ENCODE results near the gene RECQL5. TPM values are rescaled to one million over a fixed set of nuclear protein-coding genes. Genes with fewer than 3 reads are reported as not detected.

The RECQL5 gene
- polyA plus RNA-seq, 1 donor (not counting 4 experiments of a cell fraction or from before 2014, with no cell fraction given), result 11.9 TPM

- DNase-seq (ENCODE audit: low read depth, low spot score) (no peak), FAIRE-seq (no peak)
- no peaks in the 10 kb centered on the region for H3K36me3 ChIP-seq (ENCODE audit: control insufficient read depth in 2 of 2, extremely low read depth in 1 of 2, insufficient read depth in 2 of 2, low read length in 2 of 2)
- dilution Hi-C loops (cut with MboI; ENCODE audit: extremely low pct_ligation_motif_present, low sequenced_read_pairs), result no loop called here
- H3K4me3 ChIP-seq (ENCODE audit: control insufficient read depth in 2 of 3, extremely low read depth in 1 of 3, insufficient read depth in 2 of 3, low read depth in 1 of 3, low read length in 3 of 3), result no peak overlapping the region
- no peak for TF ChIP-seq CTCF (optimal IDR thresholded peaks at IDR 0.05 in 1 of 3, IDR thresholded peaks at IDR 0.05 in 1 of 3, conservative IDR thresholded peaks at IDR 0.05 in 1 of 3; ENCODE audit: extremely low read depth in 1 of 3, insufficient read depth in 2 of 3, low read length in 3 of 3)
- TF ChIP-seq EZH2 (IDR thresholded peaks at IDR 0.05; ENCODE audit: low read length), result no peak
- peaks cover 8% of the 10 kb centered on the region for H3K27me3 ChIP-seq (ENCODE audit: control insufficient read depth, extremely low read depth, insufficient read depth, low read length)
- H3K27ac ChIP-seq (ENCODE audit: control insufficient read depth, insufficient read depth, low read length), result no peak overlapping the region
- no peaks in the 10 kb centered on the region for H3K9me3 ChIP-seq (ENCODE audit: control insufficient read depth, low read depth, low read length)
- peaks cover 6% of the 10 kb centered on the region for H3K4me1 ChIP-seq (ENCODE audit: control insufficient read depth, extremely low read depth, insufficient read depth, low read length)
- no peaks in the 10 kb centered on the region for H4K20me1 ChIP-seq (ENCODE audit: control insufficient read depth, extremely low read depth, insufficient read depth, low read length)
- H3K4me2 ChIP-seq (ENCODE audit: control insufficient read depth, extremely low read depth, insufficient read depth, low read depth, low read length), result no peak overlapping the region
- no peaks in the 10 kb centered on the region for H3K79me2 ChIP-seq (ENCODE audit: control insufficient read depth, insufficient read depth, low read length)
- H2AFZ ChIP-seq (ENCODE audit: control insufficient read depth, low read length), result no peak overlapping the region
- H3K9me1 ChIP-seq (ENCODE audit: control insufficient read depth, extremely low read depth, insufficient read depth, low read length), result no peaks in the 10 kb centered on the region
- H3K9ac ChIP-seq (ENCODE audit: control insufficient read depth, extremely low read depth, insufficient read depth, low read length), result no peak overlapping the region
Observed at GRCh38 chr17:75605790-75606189, 61.2 kb downstream of the RECQL5 start.

- H3K4me3 ChIP-seq (ENCODE audit: control insufficient read depth in 2 of 3, extremely low read depth in 1 of 3, insufficient read depth in 2 of 3, low read depth in 1 of 3, low read length in 3 of 3), result no peak overlapping the region
- H3K9me1 ChIP-seq (ENCODE audit: control insufficient read depth, extremely low read depth, insufficient read depth, low read length), result no peaks in the 10 kb centered on the region
- H3K4me1 ChIP-seq (ENCODE audit: control insufficient read depth, extremely low read depth, insufficient read depth, low read length), result peaks cover 6% of the 10 kb centered on the region
- no peak for TF ChIP-seq CTCF (optimal IDR thresholded peaks at IDR 0.05 in 1 of 3, IDR thresholded peaks at IDR 0.05 in 1 of 3, conservative IDR thresholded peaks at IDR 0.05 in 1 of 3; ENCODE audit: extremely low read depth in 1 of 3, insufficient read depth in 2 of 3, low read length in 3 of 3)
- no peak for TF ChIP-seq EZH2 (IDR thresholded peaks at IDR 0.05; ENCODE audit: low read length)
- H2AFZ ChIP-seq (ENCODE audit: control insufficient read depth, low read length), result no peak overlapping the region
- H3K9me3 ChIP-seq (ENCODE audit: control insufficient read depth, low read depth, low read length), result no peaks in the 10 kb centered on the region
- no peak overlapping the region for H3K27ac ChIP-seq (ENCODE audit: control insufficient read depth, insufficient read depth, low read length)
- dilution Hi-C loops (cut with MboI; ENCODE audit: extremely low pct_ligation_motif_present, low sequenced_read_pairs), result no loop called here
- H4K20me1 ChIP-seq (ENCODE audit: control insufficient read depth, extremely low read depth, insufficient read depth, low read length), result no peaks in the 10 kb centered on the region
- DNase-seq (ENCODE audit: low read depth, low spot score) (no peak), FAIRE-seq (no peak)
- no peaks in the 10 kb centered on the region for H3K79me2 ChIP-seq (ENCODE audit: control insufficient read depth, insufficient read depth, low read length)
- no peak overlapping the region for H3K4me2 ChIP-seq (ENCODE audit: control insufficient read depth, extremely low read depth, insufficient read depth, low read depth, low read length)
- no peak overlapping the region for H3K9ac ChIP-seq (ENCODE audit: control insufficient read depth, extremely low read depth, insufficient read depth, low read length)
- peaks cover 8% of the 10 kb centered on the region for H3K27me3 ChIP-seq (ENCODE audit: control insufficient read depth, extremely low read depth, insufficient read depth, low read length)
- H3K36me3 ChIP-seq (ENCODE audit: control insufficient read depth in 2 of 2, extremely low read depth in 1 of 2, insufficient read depth in 2 of 2, low read length in 2 of 2), result no peaks in the 10 kb centered on the region
Observed at GRCh38 chr17:75604034-75604695, 62.8 kb downstream of the RECQL5 start.
